ENCODE measurements around the gene INO80B. TPM values are rescaled to one million over a fixed set of nuclear protein-coding genes. Genes with fewer than 3 reads are reported as not detected.
"Not testable (repeated sequence)": the region's sequence is repeated elsewhere in the genome, so short reads cannot be mapped to it uniquely, and the experiment has no call there.

The INO80B gene
- total RNA-seq, 4 donors from 2014 or later: 5.4 to 41.9 (median 20.3) TPM

DNA sequence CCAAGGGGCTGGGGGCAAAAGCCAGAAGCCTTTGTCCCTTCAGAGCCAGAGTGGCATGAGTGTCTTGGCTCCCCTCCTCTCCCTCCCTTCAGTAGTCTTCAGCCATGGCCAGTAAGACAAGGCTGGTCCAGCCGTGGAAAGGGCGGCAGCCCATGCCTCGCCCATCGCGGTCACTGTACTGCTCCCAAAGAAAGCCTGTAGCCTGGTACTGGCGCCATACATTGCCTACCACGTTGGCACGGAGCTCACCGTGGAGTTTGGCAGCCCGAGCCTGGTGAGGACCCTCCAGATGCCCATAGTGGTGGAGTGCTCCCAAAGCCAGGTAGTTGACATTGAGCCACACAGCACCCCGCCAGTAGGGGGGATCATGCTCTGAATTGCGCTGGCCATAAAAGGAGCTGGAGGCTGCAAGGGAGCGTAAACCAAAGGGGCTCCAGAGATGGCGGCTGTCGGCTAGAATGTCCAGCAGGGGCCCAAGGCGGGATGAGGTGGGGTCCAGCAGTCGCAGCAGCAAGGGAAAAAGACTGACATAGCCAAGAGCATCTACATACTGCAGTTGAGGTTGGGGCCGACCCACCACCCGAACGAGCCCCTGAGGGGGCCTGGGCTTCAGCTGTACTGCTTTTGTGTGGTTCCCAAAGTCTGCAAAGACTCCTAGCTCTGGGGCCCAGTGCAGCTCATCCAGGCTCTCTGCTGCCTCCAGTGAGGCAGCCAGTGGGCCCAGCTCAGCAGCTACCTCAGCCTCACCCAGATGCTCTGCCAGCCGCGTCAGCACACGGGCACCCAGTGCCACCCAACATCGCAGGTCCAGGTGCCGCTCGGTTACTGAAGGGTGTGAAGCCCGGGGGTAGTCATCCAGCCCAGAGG, 6.5 kb downstream of the INO80B start:
- Histone ChIP-seq H3K4me3 (no peak overlapping the region), H3K27ac (no peak overlapping the region), H3K36me3 (peaks cover 0 to 29% (median 7%) of the 10 kb centered on the region in 3 donors), H3K9me3 (no peaks in the 10 kb centered on the region), H3K27me3 (no peaks in the 10 kb centered on the region), H3K4me1 (peaks cover 32 to 58% (median 35%) of the 10 kb centered on the region in 3 donors)
- intact Hi-C loops (cut with DNase I): no loop called here
- DNase-seq: no peak
- TF ChIP-seq POLR2A (IDR thresholded peaks at IDR 0.05): no peak
- no peak for TF ChIP-seq CTCF (IDR thresholded peaks at IDR 0.05)
- 92 to 95% methylated on average over 7 to 12 of the region's 27 CpGs for WGBS, 2 donors

GRCh38 chr2:74462054-74462785, 7.3 kb downstream of the INO80B start:
- TF ChIP-seq POLR2A (IDR thresholded peaks at IDR 0.05) (no peak), CTCF (IDR thresholded peaks at IDR 0.05) (no peak)
- Histone ChIP-seq H3K27ac (no peak overlapping the region), H3K4me1 (peaks cover 24 to 50% (median 27%) of the 10 kb centered on the region in 3 donors), H3K27me3 (no peaks in the 10 kb centered on the region), H3K4me3 (no peak overlapping the region), H3K36me3 (peaks cover 0 to 29% (median 7%) of the 10 kb centered on the region in 3 donors), H3K9me3 (no peaks in the 10 kb centered on the region)
- intact Hi-C loops (cut with DNase I): no loop called here
- WGBS, 2 donors: 81 to 90% methylated on average over 8 to 11 of the region's 20 CpGs
- no peak for DNase-seq

DNA sequence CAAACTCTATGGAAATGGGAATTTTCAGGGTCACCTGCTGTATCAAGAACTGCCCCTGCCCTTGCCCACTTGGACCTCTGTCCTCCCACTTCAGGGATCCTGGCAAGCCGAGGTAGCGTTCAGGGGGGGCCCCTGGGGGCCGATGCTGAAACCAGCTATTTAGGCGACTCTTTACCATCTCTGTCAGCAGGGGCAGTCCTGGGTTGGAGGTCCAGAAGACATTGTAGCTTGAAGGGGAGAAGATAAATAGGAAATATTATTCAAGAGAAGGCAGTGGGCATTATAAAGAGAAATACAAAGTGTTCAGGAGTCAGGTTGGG, 7.9 kb downstream of the INO80B start:
- no peaks in the 10 kb centered on the region for H3K9me3 ChIP-seq
- no peak for DNase-seq
- H3K27me3 ChIP-seq: no peaks in the 10 kb centered on the region
- intact Hi-C loops (cut with DNase I): no loop called here
- H3K4me3 ChIP-seq: no peak overlapping the region
- TF ChIP-seq CTCF (IDR thresholded peaks at IDR 0.05) (no peak), POLR2A (IDR thresholded peaks at IDR 0.05) (no peak)
- H3K36me3 ChIP-seq: peaks cover 0 to 29% (median 7%) of the 10 kb centered on the region in 3 donors
- 100% methylated on average over 1 of the region's 4 CpGs; no CpG with 5 or more reads in 1 of the 2 donors for WGBS, 2 donors
- H3K27ac ChIP-seq: no peak overlapping the region
- H3K4me1 ChIP-seq: peaks cover 21 to 45% (median 25%) of the 10 kb centered on the region in 3 donors

DNA sequence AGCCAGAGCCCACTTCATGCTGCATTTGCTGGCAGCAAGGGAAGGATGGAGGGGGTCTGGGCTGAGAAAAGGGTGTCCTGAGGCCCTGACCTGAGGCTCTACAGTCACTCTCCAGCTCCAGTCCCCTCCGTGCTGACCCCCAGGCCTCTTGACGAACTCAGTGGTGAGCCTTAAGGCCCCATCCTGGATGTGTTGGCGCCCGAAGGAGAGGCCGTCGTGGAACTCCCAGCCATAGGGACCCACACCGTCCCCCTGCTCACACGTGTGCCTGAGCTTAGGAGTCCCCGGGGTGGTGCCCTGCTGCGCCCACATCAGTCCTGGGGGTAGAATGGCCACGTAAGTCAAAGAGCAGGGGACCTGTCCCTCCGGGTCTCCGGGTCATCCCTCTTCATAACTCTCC, 9.5 kb downstream of the INO80B start:
- H3K9me3 ChIP-seq: no peaks in the 10 kb centered on the region
- WGBS, 2 donors: 0% methylated on average over 1 to 5 of the region's 13 CpGs
- H3K4me3 ChIP-seq: peak overlapping the region; percentile 77 to 92 (median 81)
- no peak for DNase-seq
- no peaks in the 10 kb centered on the region for H3K27me3 ChIP-seq
- peaks cover 13 to 36% (median 19%) of the 10 kb centered on the region in 3 donors for H3K4me1 ChIP-seq
- intact Hi-C loops (cut with DNase I): no loop called here
- H3K36me3 ChIP-seq: peaks cover 0 to 29% (median 7%) of the 10 kb centered on the region in 3 donors
- no peak for TF ChIP-seq CTCF (IDR thresholded peaks at IDR 0.05)
- TF ChIP-seq POLR2A (IDR thresholded peaks at IDR 0.05): no peak
- peak overlapping the region; percentile 79 to 91 (median 84) for H3K27ac ChIP-seq

DNA sequence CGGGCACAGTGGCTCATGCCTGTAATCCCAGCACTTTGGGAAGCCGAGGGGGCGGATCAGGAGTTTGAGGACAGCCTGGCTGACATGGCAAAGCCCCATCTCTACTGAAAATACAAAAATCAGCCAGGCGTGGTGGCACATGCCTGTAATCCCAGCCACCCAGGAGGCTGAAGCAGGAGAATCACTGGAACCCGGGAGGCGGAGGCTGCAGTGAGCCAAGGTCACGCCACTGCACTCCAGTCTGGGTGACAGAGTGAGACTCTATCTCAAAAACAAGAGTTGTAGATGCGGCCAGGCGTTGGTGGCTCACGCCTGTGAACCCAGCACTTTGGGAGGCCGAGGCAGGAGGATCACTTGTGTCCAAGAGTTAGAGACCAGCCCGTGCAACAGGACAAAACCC, 15.9 kb downstream of the INO80B start:
- whole genome bisulfite sequencing, 2 donors: 91 to 94% methylated on average over 4 to 8 of the region's 12 CpGs
- DNase-seq; intact Hi-C loops (cut with DNase I): not testable (repeated sequence)

More for the DNA sequence above, 15.9 kb downstream of the INO80B start:
- Histone ChIP-seq H3K36me3 (peaks cover 9 to 19% (median 10%) of the 10 kb centered on the region in 3 donors), H3K4me1 (peaks cover 6 to 32% (median 24%) of the 10 kb centered on the region in 3 donors)
- H3K27ac ChIP-seq, H3K27me3 ChIP-seq, H3K9me3 ChIP-seq, H3K4me3 ChIP-seq: not testable (repeated sequence)
